Endothelial cell of umbilical vein (primary cell): ENCODE measurements around the gene MICAL3. TPM values are rescaled to one million over a fixed set of nuclear protein-coding genes. Genes with fewer than 3 reads are reported as not detected.

Source experiments
- BruUV-seq: library from RNA; stranded (reverse); fragments of 400-500 nt; replicated peaks from 2 replicates; lab custom pipeline; 2021; lab: Mats Ljungman, UMichigan
- CTCF ChIA-PET: fragments of 300-600, 350-600 bp; sonication (Branson Sonifier 250); formaldehyde crosslinking; loops from one replicate; lab custom pipeline; 2021; ENCODE audit warnings: antibody characterized with exemption, inconsistent platforms; lab: Charles Lee
- POLR2A ChIA-PET: fragments of 300-600, 350-600 bp; sonication (Branson Sonifier 250); formaldehyde crosslinking; loops from one replicate; lab custom pipeline; 2021; ENCODE audit warnings: antibody characterized with exemption, inconsistent platforms; lab: Charles Lee
- DNase-seq: peaks from one replicate; pipeline ENCODE4 v3.0.0-alpha.2; 2011; ENCODE audit warnings: low read depth, low spot score
- FAIRE-seq: peaks from 2 replicates; lab custom pipeline; 2011; peaks lifted over from hg19 to GRCh38; lab: Jason Lieb, UNC
- H2AFZ ChIP-seq: 2 replicates; pipeline ENCODE4 v1.6.0; 2012; ENCODE audit warnings: low read depth, low read length, control low read depth, inconsistent platforms
- H3K27ac ChIP-seq: 2 replicates; pipeline ENCODE4 v1.5.1; 2011; ENCODE audit warnings: low read depth, mild to moderate bottlenecking, control low read depth, low read length, moderate library complexity; ENCODE audit not compliant: insufficient read depth
- H3K27me3 ChIP-seq, 2 experiments: 2 replicates each; pipeline versions ENCODE4 v1.6.0 to v1.6.1; 2011; ENCODE audit warnings: low read length in 2 of 2, mixed read lengths in 1 of 2; ENCODE audit not compliant: control insufficient read depth in 2 of 2, insufficient read depth in 2 of 2
- H3K36me3 ChIP-seq, 2 experiments: 2 replicates in 1 of 2; 3 replicates in 1 of 2; pipeline ENCODE4 v1.5.1; 2011; ENCODE audit warnings: low read length in 2 of 2, mild to moderate bottlenecking in 1 of 2, moderate library complexity in 1 of 2; ENCODE audit not compliant: control insufficient read depth in 2 of 2, insufficient read depth in 2 of 2; ENCODE audit errors: extremely low read depth in 1 of 2
- H3K4me1 ChIP-seq: 3 replicates; pipeline ENCODE4 v1.5.1; 2011; ENCODE audit warnings: mild to moderate bottlenecking, low read length; ENCODE audit not compliant: control insufficient read depth, insufficient read depth; ENCODE audit errors: extremely low read depth
- H3K4me2 ChIP-seq: 2 replicates; pipeline ENCODE4 v1.6.1; 2011; ENCODE audit warnings: low read length, control low read depth, mixed read lengths; ENCODE audit not compliant: insufficient read depth
- H3K4me3 ChIP-seq, 3 experiments: fragments of 200-600 bp in 1 of 3; sonication (generic), shearing (Covaris generic) in 1 of 3; replicated peaks in 1 of 3; 2 replicates each; pipeline ENCODE4 v1.5.1; 2011 to 2016; ENCODE audit warnings: control low read depth in 3 of 3, low read length in 3 of 3, mild to moderate bottlenecking in 2 of 3, inconsistent platforms in 1 of 3, low read depth in 1 of 3, moderate library complexity in 1 of 3; ENCODE audit not compliant: insufficient read depth in 1 of 3
- H3K79me2 ChIP-seq: 2 replicates; pipeline ENCODE4 v1.6.0; 2012; ENCODE audit warnings: low read length, inconsistent platforms; ENCODE audit not compliant: control insufficient read depth, insufficient read depth
- H3K9ac ChIP-seq: replicated peaks from 2 replicates; pipeline ENCODE3; 2011; ENCODE audit warnings: low read length, control low read depth; ENCODE audit not compliant: insufficient read depth; ENCODE audit errors: extremely low read depth
- H3K9me1 ChIP-seq: replicated peaks from 3 replicates; pipeline ENCODE4 v1.6.0; 2011; ENCODE audit warnings: mild to moderate bottlenecking, low read length; ENCODE audit not compliant: control insufficient read depth, insufficient read depth; ENCODE audit errors: extremely low read depth
- H3K9me3 ChIP-seq: replicated peaks from 2 replicates; pipeline ENCODE4 v1.5.1; 2012; ENCODE audit warnings: low read length, inconsistent platforms; ENCODE audit not compliant: control insufficient read depth, insufficient read depth
- H4K20me1 ChIP-seq: replicated peaks from 2 replicates; pipeline ENCODE3; 2011; ENCODE audit warnings: mild to moderate bottlenecking, low read length; ENCODE audit not compliant: control insufficient read depth, insufficient read depth; ENCODE audit errors: extremely low read depth
- FOS ChIP-seq: IDR thresholded peaks from 2 replicates; pipeline ENCODE4 v1.6.1; 2011; ENCODE audit warnings: mild to moderate bottlenecking, low read length, moderate library complexity, borderline replicate concordance; ENCODE audit not compliant: insufficient read depth
- GATA2 ChIP-seq: IDR thresholded peaks from 2 replicates; pipeline ENCODE4 v1.7.0; 2011; ENCODE audit warnings: low read depth, mild to moderate bottlenecking, moderate library complexity, mixed read lengths, low read length; ENCODE audit not compliant: insufficient read length, insufficient read depth
- JUN ChIP-seq: IDR thresholded peaks from 2 replicates; pipeline ENCODE4 v1.6.1; 2011; ENCODE audit warnings: borderline replicate concordance, low read depth; ENCODE audit not compliant: insufficient read length, insufficient read depth
- POLR2A ChIP-seq: IDR thresholded peaks from 2 replicates; pipeline ENCODE4 v1.6.1; 2012; ENCODE audit warnings: low read depth, mild to moderate bottlenecking, control low read depth, low read length
- POLR2AphosphoS5 ChIP-seq: IDR thresholded peaks from 2 replicates; pipeline ENCODE4 v1.6.1; 2012; ENCODE audit warnings: low read depth, mild to moderate bottlenecking, control low read depth, low read length, moderate library complexity; ENCODE audit not compliant: insufficient read depth
- dilution Hi-C: fragments of 300-500 bp; cut with MboI; formaldehyde crosslinking; loops from one replicate; pipeline ENCODE4 v1.15.0; 2019; ENCODE audit warnings: low sequenced_read_pairs; ENCODE audit not compliant: extremely low pct_ligation_motif_present
- intact Hi-C: fragments of 100-400 bp; cut with micrococcal nuclease; formaldehyde crosslinking; loops from one replicate; pipeline ENCODE4 v1.10.0; 2022
- polyA plus RNA-seq, 4 experiments: library from polyadenylated mRNA; depleted of rRNA in 3 of 4; stranded (reverse) in 3 of 4; unstranded in 1 of 4; fragments of >200 nt; gene quantifications; 2 replicates each; pipeline versions ENCODE4 v1.2.1 to v1.2.3, GENCODE V29; 2011 to 2012; ENCODE audit warnings: missing spikeins in 1 of 4
- total RNA-seq: library from RNA; stranded (reverse); gene quantifications from 2 replicates; pipeline ENCODE4 v1.2.3, GENCODE V29; 2021
- TF ChIP-seq, protein P1 (sequence below), 2 donors: IDR thresholded peaks; 1 replicate in 1 of 2; 2 replicates in 1 of 2; pipeline ENCODE4 v1.5.1; 2011; ENCODE audit warnings: low read length in 2 of 2, mild to moderate bottlenecking in 2 of 2, moderate library complexity in 2 of 2, control low read depth in 1 of 2, inconsistent platforms in 1 of 2, low read depth in 1 of 2; ENCODE audit not compliant: insufficient read depth in 1 of 2; ENCODE audit errors: extremely low read depth in 1 of 2

Gene MICAL3
- total and polyA plus RNA-seq, 2 donors (not counting 3 experiments of a cell fraction or from before 2014, with no cell fraction given) = 14.5 to 63.7 TPM

DNA sequence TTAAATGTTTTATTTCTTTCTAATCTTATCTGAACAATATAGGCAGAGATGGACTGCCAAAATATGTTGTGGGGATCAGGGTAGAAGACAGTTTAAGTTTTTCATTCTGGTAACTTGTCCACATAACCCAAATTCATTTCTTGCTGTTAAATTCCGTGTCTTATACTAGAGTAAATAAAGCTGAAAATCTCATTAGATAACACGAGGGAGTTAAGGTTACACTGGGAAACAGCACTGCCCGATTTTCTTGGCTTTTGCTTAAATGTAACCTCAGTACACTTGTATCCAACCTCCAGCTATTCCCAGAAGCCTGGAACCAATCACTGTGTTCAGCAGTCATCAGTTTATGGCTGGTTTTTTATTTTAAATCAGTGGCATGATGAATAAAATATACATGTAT, 48.2 kb downstream of the MICAL3 start:
- H3K9me1 ChIP-seq = no peaks in the 10 kb centered on the region
- DNase-seq = no peak
- ChIA-PET CTCF (no interaction called here), POLR2A (no interaction called here)
- peaks cover under 1% of the 10 kb centered on the region for H4K20me1 ChIP-seq
- dilution Hi-C loops (no loop called here), intact Hi-C loops (no loop called here)
- no peaks in the 10 kb centered on the region for H3K9me3 ChIP-seq
- H3K79me2 ChIP-seq = peaks cover 81% of the 10 kb centered on the region
- no peak overlapping the region for H3K4me3 ChIP-seq
- H3K9ac ChIP-seq = no peak overlapping the region
- peaks cover 31% of the 10 kb centered on the region for H3K4me1 ChIP-seq
- H3K27ac ChIP-seq = no peak overlapping the region
- TF ChIP-seq FOS = no peak
- no peak for TF ChIP-seq POLR2AphosphoS5
- H2AFZ ChIP-seq = no peak overlapping the region
- H3K27me3 ChIP-seq = no peaks in the 10 kb centered on the region
- H3K4me2 ChIP-seq = no peak overlapping the region
- no TSS peak for BruUV-seq
- H3K36me3 ChIP-seq = no peaks in the 10 kb centered on the region
- FAIRE-seq = no peak

DNA sequence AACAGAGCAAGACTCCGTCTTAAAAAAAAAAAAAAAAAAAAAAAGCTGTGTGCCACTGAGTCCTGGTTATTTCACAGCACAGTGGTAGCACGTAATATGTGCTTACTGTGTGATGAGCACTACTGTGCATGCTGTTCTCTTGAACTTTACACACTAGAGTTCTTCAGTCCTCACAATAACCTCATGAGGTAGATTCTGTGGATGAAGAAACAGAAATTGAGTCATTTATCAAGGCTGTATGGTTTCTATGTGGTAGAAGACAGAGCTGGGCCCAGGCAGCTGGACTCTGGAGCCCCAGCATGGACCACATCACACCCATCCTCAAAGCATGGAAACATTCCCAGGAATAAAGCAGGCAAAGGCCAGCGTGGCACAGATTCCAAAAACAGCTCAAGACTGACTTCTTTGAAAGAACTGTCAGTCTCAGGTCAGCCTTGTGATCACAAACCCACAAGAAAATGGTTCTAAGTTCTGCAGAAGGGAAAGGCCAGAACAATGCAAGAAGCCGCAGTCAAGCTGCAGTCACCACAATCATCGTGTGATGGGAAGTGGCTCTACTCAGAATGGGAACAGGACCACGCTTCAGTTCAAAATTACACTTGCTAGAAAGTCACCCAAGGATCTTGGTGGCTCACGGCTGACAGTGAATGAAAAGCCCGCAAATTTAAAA, 49.5 kb downstream of the MICAL3 start:
- H3K36me3 ChIP-seq = no peaks in the 10 kb centered on the region
- no peak overlapping the region for H3K4me3 ChIP-seq
- no peak for FAIRE-seq
- H3K27me3 ChIP-seq = no peaks in the 10 kb centered on the region
- DNase-seq = no peak
- H3K4me1 ChIP-seq = peaks cover 27% of the 10 kb centered on the region
- no peaks in the 10 kb centered on the region for H3K9me3 ChIP-seq
- H2AFZ ChIP-seq = no peak overlapping the region
- no peaks in the 10 kb centered on the region for H4K20me1 ChIP-seq
- no peak overlapping the region for H3K4me2 ChIP-seq
- no TSS peak for BruUV-seq
- ChIA-PET POLR2A (no interaction called here), CTCF (interaction anchor here (0.8 to 2.0 kb wide), 5 partner anchors 11 to 416 kb away, joined by 3 to 5 read pairs (median 3); no protein-coding TSS in a partner anchor)
- H3K79me2 ChIP-seq = peaks cover 82% of the 10 kb centered on the region
- no peak overlapping the region for H3K27ac ChIP-seq
- H3K9ac ChIP-seq = no peak overlapping the region
- dilution Hi-C loops (no loop called here), intact Hi-C loops (no loop called here)
- TF ChIP-seq, protein P1, sequence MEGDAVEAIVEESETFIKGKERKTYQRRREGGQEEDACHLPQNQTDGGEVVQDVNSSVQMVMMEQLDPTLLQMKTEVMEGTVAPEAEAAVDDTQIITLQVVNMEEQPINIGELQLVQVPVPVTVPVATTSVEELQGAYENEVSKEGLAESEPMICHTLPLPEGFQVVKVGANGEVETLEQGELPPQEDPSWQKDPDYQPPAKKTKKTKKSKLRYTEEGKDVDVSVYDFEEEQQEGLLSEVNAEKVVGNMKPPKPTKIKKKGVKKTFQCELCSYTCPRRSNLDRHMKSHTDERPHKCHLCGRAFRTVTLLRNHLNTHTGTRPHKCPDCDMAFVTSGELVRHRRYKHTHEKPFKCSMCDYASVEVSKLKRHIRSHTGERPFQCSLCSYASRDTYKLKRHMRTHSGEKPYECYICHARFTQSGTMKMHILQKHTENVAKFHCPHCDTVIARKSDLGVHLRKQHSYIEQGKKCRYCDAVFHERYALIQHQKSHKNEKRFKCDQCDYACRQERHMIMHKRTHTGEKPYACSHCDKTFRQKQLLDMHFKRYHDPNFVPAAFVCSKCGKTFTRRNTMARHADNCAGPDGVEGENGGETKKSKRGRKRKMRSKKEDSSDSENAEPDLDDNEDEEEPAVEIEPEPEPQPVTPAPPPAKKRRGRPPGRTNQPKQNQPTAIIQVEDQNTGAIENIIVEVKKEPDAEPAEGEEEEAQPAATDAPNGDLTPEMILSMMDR (IDR thresholded peaks at IDR 0.05; ENCODE audit: extremely low read depth in 1 of 2, insufficient read depth in 1 of 2, low read depth in 1 of 2, low read length in 2 of 2) = no peak
- no peak for TF ChIP-seq FOS
- TF ChIP-seq POLR2AphosphoS5 = no peak
- no peak for TF ChIP-seq POLR2A
- no peak for TF ChIP-seq JUN
- no peak for TF ChIP-seq GATA2
- no peaks in the 10 kb centered on the region for H3K9me1 ChIP-seq
